ENCODE data around the gene NDUFS8. TPM values are rescaled to one million over a fixed set of nuclear protein-coding genes. Genes with fewer than 3 reads are reported as not detected.

Gene NDUFS8
- total and polyA plus RNA-seq, 2 donors, result 84.1 to 145 TPM

Other genes with a start within 250 kb of the NDUFS8 start
- 10.3 TPM for gene UNC93B1, start 26.6 kb upstream of the NDUFS8 start, total RNA-seq
- gene UNC93B1, start 26.6 kb upstream of the NDUFS8 start, polyA plus RNA-seq, result 30.8 TPM
- 1.3 TPM for gene ALDH3B1, start 20.4 kb upstream of the NDUFS8 start, total RNA-seq
- 3.9 TPM for gene ALDH3B1, start 20.4 kb upstream of the NDUFS8 start, polyA plus RNA-seq
- gene TCIRG1, start 8.3 kb downstream of the NDUFS8 start, total RNA-seq, result 44.8 TPM
- 236 TPM for gene TCIRG1, start 8.3 kb downstream of the NDUFS8 start, polyA plus RNA-seq
- 8.7 TPM for gene CHKA, start 90.7 kb downstream of the NDUFS8 start, total RNA-seq
- gene CHKA, start 90.7 kb downstream of the NDUFS8 start, polyA plus RNA-seq, result 46.0 TPM
- 33.1 TPM for gene KMT5B, start 182.6 kb downstream of the NDUFS8 start, total RNA-seq
- 32.7 TPM for gene KMT5B, start 182.6 kb downstream of the NDUFS8 start, polyA plus RNA-seq
- 5.9 TPM for gene C11orf24, start 241.3 kb downstream of the NDUFS8 start, total RNA-seq
- gene C11orf24, start 241.3 kb downstream of the NDUFS8 start, polyA plus RNA-seq, result 17.7 TPM

Data from thymus (tissue), 2 donors.